PC-3 (cell line): Measurements from ENCODE around the gene TSPAN4. TPM values are rescaled to one million over a fixed set of nuclear protein-coding genes. Genes with fewer than 3 reads are reported as not detected.

ENCODE experiments used
- ATAC-seq: fragments of 200-7000 bp; cut with Tn5 transposase; 2 replicates; pipeline ENCODE4 v1.9.1; 2020; ENCODE audit warnings: mild to moderate bottlenecking, moderate library complexity
- BruUV-seq: library from RNA; stranded (reverse); fragments of 400-500 nt; replicated peaks from 2 replicates; lab custom pipeline; 2021; lab: Mats Ljungman, UMichigan
- CTCF ChIA-PET: fragments of 300-600 bp; sonication (Branson Sonifier 250); formaldehyde crosslinking; loops from one replicate; lab custom pipeline; 2022; ENCODE audit warnings: antibody characterized with exemption; lab: Charles Lee
- POLR2A ChIA-PET: fragments of 300-600 bp; sonication (Branson Sonifier 250); formaldehyde crosslinking; loops from one replicate; lab custom pipeline; 2022; ENCODE audit warnings: antibody characterized with exemption; ENCODE audit not compliant: unreplicated experiment; lab: Charles Lee
- DNase-seq: peaks from one replicate; pipeline ENCODE4 v3.0.0-alpha.2; 2015
- H2AFZ ChIP-seq: fragments of 300-600 bp; sonication (generic); 2 replicates; pipeline ENCODE4 v1.6.0; 2016; ENCODE audit warnings: antibody characterized with exemption, low read length
- H3F3A ChIP-seq: fragments of 300-600 bp; sonication (generic); one replicate; pipeline ENCODE4 v1.6.0; 2017; ENCODE audit warnings: antibody characterized with exemption, low read length, control low read depth, mild to moderate bottlenecking; ENCODE audit not compliant: unreplicated experiment
- H3K27ac ChIP-seq: fragments of 300-600 bp; sonication (generic); 2 replicates; pipeline ENCODE4 v1.5.1; 2016; ENCODE audit warnings: mild to moderate bottlenecking, low read length
- H3K27me3 ChIP-seq: fragments of 300-600 bp; sonication (generic); 2 replicates; pipeline ENCODE4 v1.6.1; 2016; ENCODE audit warnings: low read length, mixed read lengths
- H3K36me3 ChIP-seq: fragments of 300-600 bp; sonication (generic); 2 replicates; pipeline ENCODE4 v1.6.1; 2016; ENCODE audit warnings: low read depth, mixed run types, low read length, mixed read lengths
- H3K4me1 ChIP-seq: fragments of 300-600 bp; sonication (generic); 2 replicates; pipeline ENCODE4 v1.5.1; 2016; ENCODE audit warnings: low read length; ENCODE audit not compliant: insufficient read depth
- H3K4me2 ChIP-seq: fragments of 300-600 bp; sonication (generic); 2 replicates; pipeline ENCODE4 v1.6.0; 2016; ENCODE audit warnings: low read length
- H3K4me3 ChIP-seq: fragments of 300-600 bp; sonication (generic); 2 replicates; pipeline ENCODE4 v1.5.1; 2016; ENCODE audit warnings: mild to moderate bottlenecking, low read length, mixed read lengths
- H3K79me2 ChIP-seq: fragments of 300-600 bp; sonication (generic); 2 replicates; pipeline ENCODE4 v1.6.1; 2017; ENCODE audit warnings: low read length, mixed read lengths
- H3K9ac ChIP-seq: fragments of 300-600 bp; sonication (generic); 2 replicates; pipeline ENCODE4 v1.6.0; 2016; ENCODE audit warnings: mild to moderate bottlenecking, low read length
- H3K9me2 ChIP-seq: fragments of 300-600 bp; sonication (generic); replicated peaks from 2 replicates; pipeline ENCODE4 v1.6.1; 2016; ENCODE audit warnings: mixed run types, low read length, mixed read lengths
- H3K9me3 ChIP-seq: fragments of 300-600 bp; sonication (generic); 2 replicates; pipeline ENCODE4 v1.6.1; 2016; ENCODE audit warnings: low read length, mixed read lengths
- H4K20me1 ChIP-seq: fragments of 300-600 bp; sonication (generic); 2 replicates; pipeline ENCODE4 v1.6.1; 2016; ENCODE audit warnings: low read length, mixed read lengths
- EZH2 ChIP-seq: fragments of 300-600 bp; sonication (generic); IDR thresholded peaks from one replicate; pipeline ENCODE4 v1.6.1; 2017; ENCODE audit warnings: antibody characterized with exemption, mild to moderate bottlenecking, low read length; ENCODE audit not compliant: unreplicated experiment
- EZH2phosphoT487 ChIP-seq: fragments of 300-600 bp; sonication (generic); IDR thresholded peaks from 2 replicates; pipeline ENCODE4 v1.6.1; 2018; ENCODE audit warnings: mild to moderate bottlenecking, antibody characterized with exemption, low read length, borderline replicate concordance
- intact Hi-C: fragments of 100-400 bp; cut with micrococcal nuclease; formaldehyde crosslinking; loops from 2 replicates; pipeline ENCODE4 v1.9.0; 2023
- total RNA-seq: library from RNA; depleted of rRNA; stranded (reverse); fragments of >200 nt; gene quantifications from 2 replicates; pipeline ENCODE4 v1.2.3, GENCODE V29; 2014
- TF ChIP-seq, protein P1 (sequence below): fragments of 300-600 bp; sonication (generic); conservative IDR thresholded peaks from 2 replicates; pipeline ENCODE4 v1.5.1; 2017; ENCODE audit warnings: antibody characterized with exemption, low read depth, mild to moderate bottlenecking, low read length

Gene TSPAN4
- total RNA-seq, 1 experiment from 2014 or later: 121 TPM

DNA sequence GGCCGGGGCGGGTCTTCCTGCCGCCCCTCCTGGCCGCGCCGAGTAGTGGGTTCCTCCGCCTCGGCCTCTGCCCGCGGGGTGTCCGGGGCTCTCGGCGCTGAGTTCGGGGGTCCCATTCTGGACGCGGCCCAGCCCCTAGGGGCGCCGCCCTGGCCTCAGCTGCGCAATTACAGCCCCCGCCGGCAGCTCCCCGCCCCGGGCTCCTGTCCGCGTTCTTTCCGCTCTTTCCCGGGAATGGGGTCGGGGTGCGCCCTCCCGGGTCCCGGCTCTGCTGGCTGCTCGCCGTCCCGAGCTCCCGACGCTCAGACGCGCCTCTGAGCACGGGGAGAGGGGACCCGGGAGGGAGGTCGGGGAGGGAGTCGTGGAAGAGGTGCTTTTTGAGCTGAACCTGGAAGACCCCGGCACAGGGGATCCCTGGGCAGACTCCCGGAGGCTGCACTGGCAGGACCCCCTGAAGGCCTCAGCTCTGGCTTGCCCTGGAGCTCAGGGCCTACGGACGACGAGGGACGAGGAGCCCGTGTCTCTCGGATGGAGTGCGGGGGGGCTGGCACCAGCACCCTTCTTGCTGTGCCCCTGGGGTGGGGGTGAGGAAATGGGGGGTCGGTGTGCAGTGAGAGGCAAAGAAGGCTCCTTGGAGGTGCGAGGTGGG lies 558 bp downstream of the TSPAN4 start:
- Histone ChIP-seq H4K20me1 (peaks cover 35% of the 10 kb centered on the region), H3K9me3 (no peaks in the 10 kb centered on the region), H3K4me2 (peak overlapping the region; percentile 90), H3K27ac (peak overlapping the region; percentile 64), H3K9ac (peak overlapping the region; percentile 97), H3K36me3 (peaks cover 31% of the 10 kb centered on the region), H3K79me2 (peaks cover 70% of the 10 kb centered on the region), H3K27me3 (no peaks in the 10 kb centered on the region), H3F3A (peaks cover 11% of the 10 kb centered on the region), H3K4me1 (peaks cover 46% of the 10 kb centered on the region), H2AFZ (no peak overlapping the region), H3K9me2 (no peaks in the 10 kb centered on the region), H3K4me3 (peak overlapping the region; percentile 100)
- TF ChIP-seq, protein P1, sequence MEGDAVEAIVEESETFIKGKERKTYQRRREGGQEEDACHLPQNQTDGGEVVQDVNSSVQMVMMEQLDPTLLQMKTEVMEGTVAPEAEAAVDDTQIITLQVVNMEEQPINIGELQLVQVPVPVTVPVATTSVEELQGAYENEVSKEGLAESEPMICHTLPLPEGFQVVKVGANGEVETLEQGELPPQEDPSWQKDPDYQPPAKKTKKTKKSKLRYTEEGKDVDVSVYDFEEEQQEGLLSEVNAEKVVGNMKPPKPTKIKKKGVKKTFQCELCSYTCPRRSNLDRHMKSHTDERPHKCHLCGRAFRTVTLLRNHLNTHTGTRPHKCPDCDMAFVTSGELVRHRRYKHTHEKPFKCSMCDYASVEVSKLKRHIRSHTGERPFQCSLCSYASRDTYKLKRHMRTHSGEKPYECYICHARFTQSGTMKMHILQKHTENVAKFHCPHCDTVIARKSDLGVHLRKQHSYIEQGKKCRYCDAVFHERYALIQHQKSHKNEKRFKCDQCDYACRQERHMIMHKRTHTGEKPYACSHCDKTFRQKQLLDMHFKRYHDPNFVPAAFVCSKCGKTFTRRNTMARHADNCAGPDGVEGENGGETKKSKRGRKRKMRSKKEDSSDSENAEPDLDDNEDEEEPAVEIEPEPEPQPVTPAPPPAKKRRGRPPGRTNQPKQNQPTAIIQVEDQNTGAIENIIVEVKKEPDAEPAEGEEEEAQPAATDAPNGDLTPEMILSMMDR: no peak
- TF ChIP-seq EZH2phosphoT487: no peak
- no peak for TF ChIP-seq EZH2
- POLR2A ChIA-PET: interaction anchor here (0.7 to 1.7 kb wide), 2 partner anchors 9 to 24 kb away, joined by 5 to 14 read pairs; no protein-coding TSS in a partner anchor
- ATAC-seq: no peak
- DNase-seq: no peak
- intact Hi-C loops: loop anchor here (5.0 kb wide), 1 partner anchor 209 kb away; no protein-coding TSS in a partner anchor
- no TSS peak for BruUV-seq
- CTCF ChIA-PET: no interaction called here

DNA sequence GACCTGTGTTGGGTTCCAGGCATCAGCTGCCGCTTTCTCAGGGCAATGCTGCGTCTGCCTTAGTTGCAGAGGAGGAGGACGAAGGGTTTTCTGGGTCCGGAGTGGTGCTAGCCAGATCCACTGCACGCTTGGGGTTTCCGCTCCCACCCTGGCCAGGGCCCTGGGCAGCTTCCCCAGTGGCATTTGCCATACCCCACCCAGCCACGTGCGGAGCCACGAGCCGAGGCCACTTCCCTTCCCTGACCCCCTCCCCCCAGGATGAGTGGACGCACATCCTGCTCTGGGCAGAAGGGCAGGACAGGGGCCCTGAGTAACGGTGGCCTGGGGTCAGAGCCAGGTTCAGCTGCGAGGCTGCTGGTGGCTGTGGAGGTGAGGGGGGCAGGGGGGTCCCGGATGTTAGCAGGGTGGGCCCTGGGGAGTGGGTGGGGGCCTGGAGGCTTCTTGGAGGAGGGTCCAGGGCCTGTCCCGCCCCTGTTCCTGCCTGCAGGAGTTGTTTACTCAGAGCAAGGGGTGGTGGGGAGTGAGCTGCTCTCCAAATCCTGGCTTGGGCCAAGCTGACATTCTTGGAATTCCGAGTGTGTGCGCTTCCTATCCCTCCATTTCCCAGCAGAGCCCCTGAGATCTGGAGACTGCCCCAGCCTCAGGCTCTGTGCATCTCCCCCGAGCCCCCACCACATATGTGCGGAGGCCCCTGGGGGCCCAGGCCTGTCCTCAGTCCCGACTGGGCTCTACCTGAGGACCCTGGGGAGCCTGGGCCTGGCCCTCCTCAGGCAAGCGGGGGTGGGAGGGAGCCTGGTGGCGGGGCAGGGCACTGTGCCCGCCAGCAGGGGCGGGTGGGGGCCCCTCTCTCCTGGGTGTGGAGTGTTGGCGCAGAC lies 1.4 kb downstream of the TSPAN4 start:
- no peaks in the 10 kb centered on the region for H3K9me2 ChIP-seq
- H3K4me3 ChIP-seq: peak overlapping the region; percentile 100
- no peak overlapping the region for H2AFZ ChIP-seq
- H3K36me3 ChIP-seq: peaks cover 24% of the 10 kb centered on the region
- peak; percentile 50 for ATAC-seq
- H3K27me3 ChIP-seq: no peaks in the 10 kb centered on the region
- peaks cover 46% of the 10 kb centered on the region for H3K4me1 ChIP-seq
- peak overlapping the region; percentile 64 for H3K27ac ChIP-seq
- POLR2A ChIA-PET: interaction anchor here (0.5 to 1.7 kb wide), 2 partner anchors 10 to 25 kb away, joined by 3 to 14 read pairs; no protein-coding TSS in a partner anchor
- peak; percentile 93 for TF ChIP-seq EZH2phosphoT487
- TF ChIP-seq, protein P1: no peak
- no peak for TF ChIP-seq EZH2
- H3K4me2 ChIP-seq: peak overlapping the region; percentile 90
- H3K9ac ChIP-seq: peak overlapping the region; percentile 97
- no peaks in the 10 kb centered on the region for H3K9me3 ChIP-seq
- H3K79me2 ChIP-seq: peaks cover 74% of the 10 kb centered on the region
- H3F3A ChIP-seq: peaks cover 8% of the 10 kb centered on the region
- intact Hi-C loops: loop anchor here (5.0 kb wide), 1 partner anchor 208 kb away; no protein-coding TSS in a partner anchor
- H4K20me1 ChIP-seq: peaks cover 31% of the 10 kb centered on the region
- CTCF ChIA-PET: interaction anchor here (0.6 kb wide), 1 partner anchor 143 kb away, joined by 6 read pairs; no protein-coding TSS in a partner anchor
- peak; percentile 88 for DNase-seq
- no TSS peak for BruUV-seq
